22Rv1 (cell line): ENCODE data around the gene GDI1.

ENCODE experiments used
- H3K27ac ChIP-seq: fragments of 450-650 bp; 2 replicates; pipeline ENCODE4 v1.5.1; 2017
- CTCF ChIP-seq: fragments of 450-650 bp; IDR thresholded peaks from 2 replicates; pipeline ENCODE4 v1.5.1; 2017; ENCODE audit warnings: mild to moderate bottlenecking
- ZFX ChIP-seq: fragments of 450-650 bp; IDR thresholded peaks from 2 replicates; pipeline ENCODE4 v1.6.1; 2017; ENCODE audit warnings: antibody characterized with exemption, borderline replicate concordance

The GDI1 gene

GRCh38 chrX:154443479-154443910 lies 6.5 kb downstream of the GDI1 start:
- peak overlapping the region; percentile 72 for H3K27ac ChIP-seq
- TF ChIP-seq CTCF (no peak), ZFX (no peak)

- H3K27ac ChIP-seq, result peak within 1 kb of the TSS; percentile 72
- no peak for TF ChIP-seq ZFX
- TF ChIP-seq CTCF, result no peak
Measured at GRCh38 chrX:154443992-154444754, 7.2 kb downstream of the GDI1 start, which contains the start of gene FAM50A. TSS of gene FAM50A (plus strand) at chrX:154444141. CDS start at chrX:154444236, 95 bp downstream.

GRCh38 chrX:154444755-154445246 lies 7.8 kb downstream of the GDI1 start:
- H3K27ac ChIP-seq, result peak overlapping the region; percentile 72
- no peak for TF ChIP-seq CTCF
- TF ChIP-seq ZFX, result no peak

GRCh38 chrX:154445776-154446175 lies 8.8 kb downstream of the GDI1 start:
- TF ChIP-seq CTCF, result no peak
- TF ChIP-seq ZFX, result no peak
- no peak overlapping the region for H3K27ac ChIP-seq

- TF ChIP-seq ZFX (no peak), CTCF (no peak)
- no peak overlapping the region for H3K27ac ChIP-seq
Measured at GRCh38 chrX:154446430-154446829, 9.5 kb downstream of the GDI1 start.

- H3K27ac ChIP-seq, result no peak overlapping the region
- no peak for TF ChIP-seq ZFX
- TF ChIP-seq CTCF, result no peak
Measured at GRCh38 chrX:154448484-154448883, 11.5 kb downstream of the GDI1 start.

- H3K27ac ChIP-seq, result no peak overlapping the region
- TF ChIP-seq CTCF, result no peak
- TF ChIP-seq ZFX, result no peak
Measured at GRCh38 chrX:154449618-154450017, 12.7 kb downstream of the GDI1 start.
